Stimulated activated CD8-positive, alpha-beta memory T cell treated with anti-CD3 and anti-CD28 coated beads, Interleukin-2, amount 100 ng/mL, for 48 hours (primary cell): ENCODE results near the gene PDE8B.

Source experiments
- DNase-seq, 2 donors: peaks; one replicate each; pipeline ENCODE4 v3.0.0-alpha.2; 2020; ENCODE audit warnings: low read depth in 2 of 2

PDE8B gene

DNA sequence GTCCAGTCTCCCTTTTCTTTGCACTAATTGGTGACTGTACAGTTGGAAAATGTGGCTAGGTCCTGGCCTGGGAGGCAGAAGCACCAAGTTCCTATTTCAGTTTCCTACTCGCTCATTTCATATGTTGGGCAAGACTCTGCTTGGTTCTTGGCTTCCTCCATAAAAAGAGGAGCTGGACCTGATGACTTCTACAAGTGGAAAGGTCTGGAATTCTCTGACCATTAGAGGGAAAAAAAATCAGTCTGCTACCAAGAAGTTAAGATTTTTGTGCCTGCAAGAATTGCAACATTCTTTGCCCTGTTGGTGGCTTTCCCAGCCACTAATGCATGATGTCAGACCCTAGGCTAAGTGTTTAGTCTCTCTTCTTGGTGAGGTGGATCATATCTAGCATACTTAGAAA lies 190.2 kb downstream of the PDE8B start:
- DNase-seq, result no peak

DNA sequence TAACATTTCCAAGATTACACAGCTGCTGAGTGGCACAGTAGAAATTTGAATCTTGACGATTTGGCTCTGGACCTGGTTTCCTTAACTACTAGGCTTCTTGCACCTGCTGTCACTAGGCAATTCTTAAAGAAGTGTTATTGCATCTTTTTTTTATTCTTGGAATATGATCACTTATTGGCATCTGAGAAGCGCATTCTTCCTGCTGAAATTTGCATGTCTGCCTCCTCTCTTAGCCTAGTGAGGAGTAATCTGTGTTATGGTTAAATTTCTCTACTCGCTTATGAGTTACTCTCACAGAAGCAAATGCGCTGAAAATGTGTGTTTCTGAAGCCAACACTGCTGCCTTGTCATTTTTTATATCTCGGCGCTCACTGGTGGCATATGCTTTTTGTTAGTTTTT lies 192.3 kb downstream of the PDE8B start:
- DNase-seq, result no peak

DNA sequence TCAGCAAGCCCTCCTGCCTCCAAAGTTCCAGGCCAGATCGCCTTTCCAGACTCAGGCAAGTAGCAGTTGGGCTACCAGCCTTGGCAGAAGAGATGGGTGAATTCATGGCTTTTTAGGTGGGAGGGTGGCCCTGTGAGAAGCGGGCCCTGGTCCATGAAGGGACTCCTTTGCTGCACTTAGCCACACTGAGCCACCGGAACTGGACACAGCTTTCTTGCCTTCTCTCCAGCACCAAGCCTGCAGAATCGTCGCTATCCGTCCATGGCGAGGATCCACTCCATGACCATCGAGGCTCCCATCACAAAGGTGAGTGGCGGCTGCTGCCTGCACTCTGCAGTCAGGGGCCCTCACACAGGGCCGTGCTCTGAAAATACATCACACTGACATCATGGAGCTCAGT lies 196.7 kb downstream of the PDE8B start:
- DNase-seq, result no peak

DNA sequence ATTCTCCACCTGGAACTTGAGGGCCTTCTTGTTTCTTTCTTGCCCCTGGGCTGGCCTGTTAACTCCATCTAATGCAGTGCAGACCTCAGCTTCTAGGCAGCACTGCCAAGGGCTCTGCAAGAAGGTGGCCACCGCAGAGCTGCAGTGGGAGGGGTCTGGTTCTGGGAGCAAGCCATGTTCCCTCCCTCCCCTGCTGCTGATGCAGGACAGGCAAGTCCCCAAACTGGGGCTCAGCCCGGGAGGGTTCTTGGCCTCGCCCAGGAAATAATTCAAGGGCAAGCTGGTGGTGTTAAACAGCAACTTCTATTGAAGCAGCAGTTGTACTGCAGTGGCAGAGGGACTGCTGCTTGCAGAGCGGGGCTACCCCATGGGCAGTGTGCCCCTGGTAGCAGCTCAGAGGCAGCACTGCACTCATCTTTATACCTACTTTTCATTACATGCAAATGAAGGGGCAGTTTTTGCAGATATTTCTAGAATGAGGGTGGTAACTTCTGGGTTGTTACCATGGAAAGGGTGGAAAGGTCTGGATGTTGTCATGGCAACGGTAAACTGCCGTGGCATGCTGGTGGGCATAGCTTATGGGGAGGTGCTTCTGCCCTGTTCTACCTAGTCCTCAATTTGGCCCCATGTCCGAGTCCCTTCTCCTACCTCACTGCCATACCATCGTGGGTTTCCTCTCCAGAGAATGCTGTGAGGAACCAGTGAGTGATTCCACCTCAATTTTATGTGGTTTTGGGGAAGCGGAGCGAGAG lies 199.6 kb downstream of the PDE8B start:
- DNase-seq, result no peak

DNA sequence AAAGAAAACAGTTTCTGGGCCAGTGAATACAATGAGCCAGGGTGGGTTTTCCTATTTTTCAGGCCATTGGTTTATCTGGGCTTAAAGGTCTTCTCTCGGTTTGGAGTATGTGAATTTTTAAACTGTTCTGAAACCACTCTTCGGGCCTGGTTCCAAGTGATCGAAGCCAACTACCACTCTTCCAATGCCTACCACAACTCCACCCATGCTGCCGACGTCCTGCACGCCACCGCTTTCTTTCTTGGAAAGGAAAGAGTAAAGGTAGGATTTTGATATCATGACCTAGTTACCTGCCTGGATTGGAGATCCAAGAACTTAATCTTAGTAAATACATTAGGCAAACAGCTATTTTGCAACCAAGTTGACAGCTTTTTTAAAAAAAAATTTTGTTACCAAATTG lies 202.6 kb downstream of the PDE8B start:
- no peak for DNase-seq

DNA sequence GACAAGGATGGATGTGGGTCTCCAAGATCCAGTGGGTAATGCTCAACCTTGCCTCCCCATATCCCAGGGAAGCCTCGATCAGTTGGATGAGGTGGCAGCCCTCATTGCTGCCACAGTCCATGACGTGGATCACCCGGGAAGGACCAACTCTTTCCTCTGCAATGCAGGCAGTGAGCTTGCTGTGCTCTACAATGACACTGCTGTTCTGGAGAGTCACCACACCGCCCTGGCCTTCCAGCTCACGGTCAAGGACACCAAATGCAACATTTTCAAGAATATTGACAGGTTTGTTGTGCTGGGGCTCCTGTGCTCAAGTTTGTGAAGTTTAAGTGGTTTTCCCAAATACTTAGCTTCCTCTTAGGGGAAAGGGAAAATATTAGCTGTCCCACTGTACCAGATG lies 207.7 kb downstream of the PDE8B start:
- no peak for DNase-seq

DNA sequence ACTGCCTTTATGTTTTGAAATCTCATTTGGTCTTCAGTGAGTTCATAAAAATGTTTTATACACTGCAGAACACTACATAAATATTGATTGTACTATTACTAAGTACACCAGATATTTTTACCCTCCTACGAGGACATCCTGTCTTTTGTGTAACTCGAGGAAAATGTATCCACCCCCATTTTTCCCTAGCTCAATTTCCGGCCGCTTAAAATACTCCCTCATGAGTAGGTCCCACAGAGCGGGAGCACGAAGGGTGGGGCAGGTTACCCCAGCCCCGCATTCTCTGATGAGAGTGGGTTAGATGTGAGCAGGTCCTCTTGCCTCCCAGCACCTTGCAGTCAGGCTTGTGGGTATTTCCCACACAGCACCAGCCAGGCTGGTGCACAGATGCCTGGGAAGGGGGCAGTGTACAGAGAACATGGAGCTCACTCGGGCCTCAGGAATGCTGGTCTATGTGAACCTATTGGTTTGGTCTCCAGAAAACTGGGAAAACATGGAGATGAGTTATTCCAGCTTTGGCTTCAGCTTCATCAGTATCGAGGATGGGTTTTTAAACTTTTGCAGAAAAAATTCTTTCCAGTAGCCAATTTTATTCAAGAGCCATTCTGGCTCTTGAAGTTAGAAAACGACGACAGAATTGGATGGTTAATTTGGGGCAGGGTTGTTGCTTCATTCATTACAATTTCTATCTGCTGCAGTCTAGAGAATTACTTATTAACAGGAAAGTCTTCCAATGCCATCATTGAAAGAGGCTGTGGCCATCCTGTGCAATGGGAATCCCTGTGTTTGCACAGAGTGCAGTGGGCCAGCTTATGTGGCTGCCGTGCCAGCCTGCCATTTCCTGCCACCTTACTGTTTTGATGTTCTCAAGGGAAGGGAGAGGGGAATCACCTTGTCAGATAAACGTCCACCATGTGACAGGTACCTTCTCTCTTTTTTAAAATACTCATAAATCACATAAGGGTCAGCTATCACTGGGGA lies 208.4 kb downstream of the PDE8B start:
- no peak for DNase-seq

DNA sequence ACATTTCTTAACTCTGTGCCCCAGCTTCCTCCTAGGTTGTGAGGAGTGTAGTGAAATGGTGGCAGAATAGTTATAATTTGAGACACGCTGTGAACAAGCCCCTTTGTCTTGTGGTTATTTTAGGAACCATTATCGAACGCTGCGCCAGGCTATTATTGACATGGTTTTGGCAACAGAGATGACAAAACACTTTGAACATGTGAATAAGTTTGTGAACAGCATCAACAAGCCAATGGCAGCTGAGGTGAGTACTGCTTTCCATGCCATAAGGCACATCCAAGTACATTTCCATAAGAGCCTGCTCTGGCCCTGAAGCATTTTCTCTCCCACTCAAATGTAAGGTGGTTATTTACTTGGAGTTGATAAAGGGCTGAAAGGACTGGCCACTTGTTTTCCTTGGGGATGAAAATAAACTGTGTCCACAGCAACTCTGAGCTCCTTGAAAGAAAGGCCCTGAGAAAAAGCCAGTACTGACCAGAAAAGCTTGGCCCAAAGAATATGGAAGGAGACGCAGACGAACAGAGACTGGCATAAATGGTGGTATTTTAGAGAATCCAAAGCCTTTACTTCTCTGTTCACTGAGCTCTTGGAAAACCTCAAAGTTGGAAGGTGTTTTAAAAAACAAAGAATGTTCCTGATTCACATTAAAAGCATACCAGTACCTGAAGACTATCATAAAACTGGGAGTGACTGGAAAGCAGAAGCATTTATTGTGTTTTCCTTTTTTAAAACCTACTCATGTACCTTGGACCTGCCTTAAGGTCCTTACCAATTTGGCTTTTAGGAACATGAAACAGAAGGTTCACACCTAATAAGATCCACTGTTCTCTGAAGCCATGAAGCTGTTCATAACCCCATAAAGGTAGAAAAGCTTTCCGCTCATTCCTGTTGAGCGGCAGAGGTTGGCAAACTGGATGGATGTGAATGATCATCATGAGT lies 209.4 kb downstream of the PDE8B start:
- DNase-seq, result no peak

DNA sequence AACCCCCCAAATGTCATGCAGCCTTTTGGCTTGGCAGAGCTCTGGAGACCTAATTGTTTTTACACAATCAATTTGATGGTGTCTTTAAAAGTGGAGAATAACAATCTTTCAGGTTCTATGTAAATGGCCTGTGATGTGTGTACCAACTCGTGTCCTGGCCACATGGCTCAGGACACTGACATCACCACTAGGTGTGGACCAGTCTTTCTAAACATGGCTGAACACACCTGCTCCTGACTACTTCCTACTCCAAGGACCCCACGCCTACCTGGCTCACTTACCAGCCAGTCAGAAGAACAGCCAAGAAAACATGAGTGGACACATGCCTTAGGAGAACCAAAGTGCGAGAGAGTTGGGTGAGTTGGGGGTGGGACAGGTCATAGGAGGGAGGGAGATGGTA lies 210.5 kb downstream of the PDE8B start:
- no peak for DNase-seq

DNA sequence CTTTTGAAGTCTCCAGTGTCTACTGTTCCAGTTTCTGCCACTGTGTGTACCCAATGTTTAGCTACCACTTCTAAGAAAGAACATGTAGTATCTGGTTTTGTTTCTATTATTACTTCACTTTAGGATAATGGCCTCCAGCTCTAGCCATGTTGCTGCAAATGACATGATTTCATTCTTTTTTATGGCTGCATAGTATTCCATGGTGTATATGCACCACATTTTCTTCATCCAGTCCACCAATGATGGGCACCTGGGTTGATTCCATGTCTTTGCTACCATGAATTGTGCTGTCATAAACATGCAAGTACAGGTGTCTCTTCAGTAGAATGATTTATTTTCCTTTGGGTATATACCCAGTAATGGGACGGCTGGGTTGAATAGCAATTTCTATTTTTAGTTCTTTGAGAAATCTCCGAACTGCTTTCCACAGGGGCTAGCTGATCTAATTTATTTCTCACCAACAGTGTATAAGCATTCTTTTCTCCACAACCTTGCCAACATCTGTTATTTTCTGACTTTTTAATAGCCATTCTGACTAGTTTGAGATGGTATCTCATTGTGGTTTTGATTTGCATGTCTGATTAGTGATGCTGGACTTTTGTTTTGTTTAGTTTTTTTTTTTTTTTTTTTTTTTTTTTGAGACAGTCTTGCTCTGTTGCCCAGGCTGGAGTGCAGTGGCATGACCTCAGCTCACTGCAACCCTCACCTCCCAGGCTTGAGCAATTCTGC lies 212.7 kb downstream of the PDE8B start:
- no peak for DNase-seq

DNA sequence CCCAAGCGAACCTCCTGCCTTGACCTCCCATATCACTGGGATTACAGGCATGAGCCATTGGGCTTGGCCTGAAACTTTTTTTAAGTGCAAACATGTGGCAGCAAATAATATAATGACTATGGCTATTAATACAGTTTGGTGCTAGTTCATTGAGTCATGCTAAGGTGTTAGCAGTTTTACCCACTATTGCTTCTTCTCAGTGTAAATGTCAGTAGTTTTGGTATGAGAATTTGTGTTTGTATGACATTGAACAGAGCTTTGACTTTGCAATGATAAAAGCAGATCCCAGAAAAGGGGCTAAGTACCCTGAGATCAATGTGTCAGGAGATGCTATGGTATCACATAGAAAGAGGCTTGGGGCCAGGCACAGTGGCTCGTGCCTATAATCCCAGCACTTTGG lies 214.4 kb downstream of the PDE8B start:
- no peak for DNase-seq

DNA sequence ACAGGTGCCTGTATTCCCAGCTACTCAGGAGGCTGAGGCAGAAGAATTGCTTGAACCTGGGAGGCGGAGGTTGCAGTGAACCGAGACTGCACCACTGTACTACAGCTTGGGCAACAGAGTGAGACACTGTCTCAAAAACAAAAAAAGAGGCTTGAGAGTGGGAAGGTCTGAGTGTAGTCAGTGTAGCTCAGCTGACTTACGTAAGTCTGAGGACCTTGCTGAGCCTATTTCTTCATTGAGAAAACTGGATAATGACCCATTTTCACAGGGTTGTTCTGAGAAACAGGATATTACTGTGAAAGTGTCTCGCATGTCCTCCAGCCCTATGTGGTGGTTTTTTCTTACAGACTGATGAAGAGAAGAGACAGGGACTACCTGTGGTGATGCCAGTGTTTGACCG lies 214.9 kb downstream of the PDE8B start:
- DNase-seq, result no peak

DNA sequence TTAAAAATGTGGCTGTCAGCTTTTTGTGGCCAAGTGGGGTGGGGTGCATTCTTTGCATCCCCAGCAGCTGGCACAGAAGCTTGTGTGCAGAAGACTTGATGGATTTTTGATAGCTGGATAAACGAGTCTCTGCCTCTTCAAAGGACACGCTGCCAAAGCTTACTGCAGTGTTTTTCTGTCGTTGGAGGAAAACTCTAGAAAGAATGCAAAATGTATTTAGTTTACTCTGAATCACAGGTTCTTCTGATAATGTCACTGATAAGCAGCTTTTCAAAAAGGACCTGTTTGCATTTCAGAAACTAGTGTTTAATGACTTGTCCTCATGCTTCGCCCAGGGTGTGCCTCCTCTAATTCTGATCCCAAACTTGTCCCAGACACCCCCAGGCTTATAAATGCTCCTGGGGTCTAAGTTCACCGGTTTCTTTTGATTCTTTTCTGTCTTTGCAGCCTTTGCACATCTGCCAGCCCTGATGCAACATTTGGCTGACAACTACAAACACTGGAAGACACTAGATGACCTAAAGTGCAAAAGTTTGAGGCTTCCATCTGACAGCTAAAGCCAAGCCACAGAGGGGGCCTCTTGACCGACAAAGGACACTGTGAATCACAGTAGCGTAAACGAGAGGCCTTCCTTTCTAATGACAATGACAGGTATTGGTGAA lies 215.6 kb downstream of the PDE8B start:
- no peak for DNase-seq

DNA sequence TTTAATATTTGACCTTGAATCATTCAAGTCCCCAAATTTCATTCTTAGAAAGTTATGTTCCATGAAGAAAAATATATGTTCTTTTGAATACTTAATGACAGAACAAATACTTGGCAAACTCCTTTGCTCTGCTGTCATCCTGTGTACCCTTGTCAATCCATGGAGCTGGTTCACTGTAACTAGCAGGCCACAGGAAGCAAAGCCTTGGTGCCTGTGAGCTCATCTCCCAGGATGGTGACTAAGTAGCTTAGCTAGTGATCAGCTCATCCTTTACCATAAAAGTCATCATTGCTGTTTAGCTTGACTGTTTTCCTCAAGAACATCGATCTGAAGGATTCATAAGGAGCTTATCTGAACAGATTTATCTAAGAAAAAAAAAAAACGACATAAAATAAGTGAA lies 216.2 kb downstream of the PDE8B start:
- DNase-seq, result no peak

DNA sequence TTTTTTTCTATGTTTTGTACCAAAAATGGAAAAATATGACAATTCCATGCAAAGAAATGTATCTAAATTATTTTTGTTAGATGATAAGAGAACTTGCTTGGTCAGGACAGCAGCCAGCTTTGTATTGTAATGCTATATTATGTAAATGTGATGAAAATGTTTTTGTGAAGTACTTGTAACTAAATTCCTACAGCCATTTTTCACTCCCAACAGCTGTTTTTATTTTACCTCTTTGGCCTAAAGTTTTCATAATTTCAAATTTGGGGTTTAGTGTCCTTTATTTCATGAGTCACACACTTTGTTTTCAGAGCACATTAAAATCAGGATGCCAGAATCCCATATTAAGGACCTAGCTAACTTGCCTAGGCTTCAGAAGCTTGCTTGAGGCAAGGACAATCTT lies 217.5 kb downstream of the PDE8B start:
- no peak for DNase-seq

DNA sequence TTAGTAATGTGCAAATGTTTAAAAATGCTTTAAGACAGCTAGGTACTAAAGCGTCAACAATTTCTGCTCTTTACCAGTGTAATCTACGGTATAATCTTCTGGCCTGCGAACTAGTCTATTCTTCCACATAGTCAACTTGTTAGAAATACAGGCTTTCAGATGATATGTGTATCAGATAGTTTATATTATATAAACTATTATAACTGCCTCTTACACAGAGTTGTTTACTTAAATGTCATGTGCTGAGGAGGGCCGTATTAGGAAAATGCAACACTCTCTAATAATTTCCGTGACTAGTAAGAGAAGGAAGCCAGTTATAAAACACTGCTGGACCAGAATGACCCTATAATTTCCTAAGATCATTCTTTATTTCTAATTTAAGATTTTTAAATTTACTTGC lies 218.0 kb downstream of the PDE8B start:
- DNase-seq, result no peak

DNA sequence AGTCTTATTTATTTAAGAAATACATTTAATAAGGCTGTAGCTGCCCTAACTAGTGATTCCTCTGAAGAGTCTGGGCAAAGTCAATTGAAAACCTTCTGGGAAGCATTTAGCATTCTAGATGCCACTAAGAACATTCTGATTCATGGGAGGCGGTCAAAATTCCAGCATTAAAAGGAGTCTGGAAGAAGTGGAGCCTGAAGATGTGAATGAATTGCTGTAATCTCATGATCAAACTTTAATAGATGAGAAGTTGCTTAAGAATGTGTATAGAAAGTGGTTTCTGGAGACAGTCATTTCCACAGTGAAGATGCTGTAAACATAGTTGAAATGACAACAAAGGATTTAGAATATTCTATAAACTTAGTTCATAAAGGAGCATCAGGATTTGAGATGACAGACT lies 220.2 kb downstream of the PDE8B start:
- no peak for DNase-seq

DNA sequence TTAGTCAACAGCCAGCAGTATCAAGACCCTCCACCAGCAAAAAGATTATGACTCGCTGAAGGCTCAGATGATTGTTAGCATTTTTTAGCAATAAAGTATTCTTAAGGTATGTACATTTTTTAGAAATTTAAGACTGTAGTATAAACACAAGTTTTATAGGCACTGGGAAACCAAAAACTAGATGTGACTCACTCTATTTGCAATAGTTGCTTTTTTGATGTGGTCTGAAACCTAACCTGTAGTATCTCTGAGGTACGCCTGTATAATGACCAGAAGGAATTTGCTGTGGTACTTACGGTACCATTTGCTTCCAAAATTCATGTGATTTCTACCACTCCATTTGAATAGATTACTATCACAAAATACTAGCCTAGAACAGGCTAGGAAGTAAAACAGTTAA lies 220.8 kb downstream of the PDE8B start:
- DNase-seq, result no peak

DNA sequence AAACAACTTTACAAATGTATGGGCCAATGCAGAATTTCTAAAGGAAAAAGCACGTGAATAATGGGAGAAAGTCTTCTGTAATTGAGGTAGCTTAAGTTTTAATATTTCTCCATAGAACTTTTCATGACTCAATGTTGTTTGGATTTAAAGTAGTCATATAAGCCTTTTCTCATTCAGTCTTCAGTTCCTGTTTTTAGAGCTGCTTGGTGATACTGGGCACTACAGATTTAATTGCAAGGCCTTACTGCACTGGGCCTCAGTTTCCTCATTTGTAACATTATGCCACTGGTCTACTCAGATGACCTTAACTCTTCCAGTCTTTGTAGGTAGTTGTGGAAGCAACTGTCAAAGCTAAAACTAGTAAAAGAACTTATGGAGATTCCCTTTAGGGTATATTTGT lies 221.2 kb downstream of the PDE8B start:
- no peak for DNase-seq

DNA sequence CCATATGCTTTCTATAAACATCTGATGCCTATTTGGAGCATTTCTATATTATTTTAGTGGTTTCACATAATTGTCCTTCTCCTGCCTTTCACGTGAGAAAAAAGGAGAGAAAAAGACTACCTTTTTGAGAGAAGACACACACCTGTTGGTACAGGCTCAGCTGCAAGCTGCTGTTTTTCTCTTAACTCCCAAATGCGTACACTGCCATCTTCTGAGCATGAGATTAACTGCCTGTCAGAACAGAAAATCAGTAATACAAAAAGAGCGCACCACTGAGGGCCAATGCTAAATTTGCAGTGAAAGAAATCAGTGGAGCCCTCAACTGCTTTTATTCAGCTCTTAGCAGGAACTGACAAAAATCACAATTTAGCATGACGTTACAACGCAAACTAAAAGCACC lies 226.7 kb downstream of the PDE8B start:
- DNase-seq, result no peak

DNA sequence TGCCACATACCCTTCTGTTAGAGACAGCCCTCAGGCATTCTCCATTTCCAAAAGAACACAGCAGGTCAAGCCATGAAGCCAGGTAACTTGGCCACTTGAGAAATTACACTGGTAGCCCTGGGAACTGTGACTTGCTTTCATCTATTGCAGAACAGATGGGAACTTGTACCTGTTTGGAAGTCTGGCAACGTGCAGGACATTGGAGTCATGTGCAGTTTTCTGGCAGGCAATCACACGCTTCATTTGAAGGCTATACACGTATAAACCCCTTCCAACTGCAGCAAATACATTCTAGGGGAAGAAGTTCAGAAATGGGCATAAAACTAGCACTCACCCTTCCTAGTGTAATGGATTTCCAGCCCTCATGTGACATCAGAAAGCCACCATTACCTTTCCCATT lies 227.6 kb downstream of the PDE8B start:
- no peak for DNase-seq
